Stimulated activated naive CD8-positive, alpha-beta T cell treated with anti-CD3 and anti-CD28 coated beads, Interleukin-15, Interleukin-2, amounts not matched to agents 100 ng/mL and 50 ng/mL, for 24 hours (primary cell): ENCODE results near the gene TAF5L.

Source experiments
- H3K27ac Mint-ChIP-seq: one replicate; pipeline ENCODE4 v1.8.0; 2021; ENCODE audit warnings: mild to moderate bottlenecking, mixed read lengths
- H3K27me3 Mint-ChIP-seq: one replicate; pipeline ENCODE4 v1.8.0; 2021; ENCODE audit warnings: mixed read lengths
- H3K36me3 Mint-ChIP-seq: one replicate; pipeline ENCODE4 v1.8.0; 2021; ENCODE audit warnings: low read depth, mixed read lengths
- H3K4me1 Mint-ChIP-seq: one replicate; pipeline ENCODE4 v1.8.0; 2021; ENCODE audit warnings: low read depth, mixed read lengths
- H3K4me3 Mint-ChIP-seq: one replicate; pipeline ENCODE4 v1.8.0; 2021; ENCODE audit warnings: mild to moderate bottlenecking, mixed read lengths
- H3K9me3 Mint-ChIP-seq: one replicate; pipeline ENCODE4 v1.8.0; 2021; ENCODE audit warnings: mixed read lengths

TAF5L gene

DNA sequence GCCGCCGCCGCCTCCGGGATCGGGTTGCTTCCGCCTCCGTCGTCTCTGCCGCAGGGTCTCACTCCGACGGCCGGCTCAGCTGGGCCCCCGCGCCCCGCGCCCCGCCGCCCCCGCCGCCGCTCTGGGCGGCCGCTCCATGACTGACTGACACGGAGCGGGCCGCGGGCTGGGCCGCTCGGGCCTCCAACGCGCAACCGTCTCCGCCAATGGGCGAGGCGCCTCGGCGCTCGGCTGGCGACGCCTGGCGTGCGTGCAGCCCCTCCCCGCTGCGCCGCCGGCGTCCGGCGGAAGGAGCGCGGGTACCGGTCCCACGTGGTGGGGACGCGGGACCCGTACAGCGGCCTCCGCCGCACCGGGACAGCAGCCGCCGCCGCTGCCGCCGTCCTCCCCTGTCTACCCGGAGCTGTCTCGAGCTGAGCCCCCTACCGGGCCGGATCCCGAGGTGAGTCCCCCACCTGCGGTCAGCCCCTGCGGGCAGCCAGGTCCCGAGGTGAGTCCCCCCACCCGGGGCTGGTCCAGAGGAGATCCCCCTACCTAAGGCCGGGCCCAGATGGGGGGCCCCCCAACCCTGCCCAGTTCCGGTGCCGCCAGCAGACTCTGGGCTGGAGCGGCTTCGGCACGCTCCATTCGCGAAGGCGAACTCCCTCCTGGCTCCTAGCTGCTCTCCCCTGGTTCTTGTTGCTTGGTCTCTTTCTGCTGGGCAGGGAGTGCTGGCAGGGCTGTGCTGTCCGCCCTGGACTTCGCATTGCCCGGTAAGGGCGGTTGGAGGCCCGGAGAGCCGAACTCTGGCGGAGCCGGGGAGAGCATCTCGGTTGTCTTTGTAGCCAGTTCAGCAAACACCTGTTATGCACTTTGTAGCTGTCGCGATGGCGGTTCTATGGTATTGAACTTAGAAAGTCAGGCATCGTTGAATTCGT is at the start of gene TAF5L, which contains the start of gene URB2:
TSS of gene TAF5L (minus strand) at position 208 of the 917 bp plus-strand sequence. CDS start 11,640 bp downstream, outside the sequence.
TSS of gene URB2 (plus strand) at position 333 of the 917 bp plus-strand sequence. CDS start 1,387 bp downstream, outside the sequence.
- Mint-ChIP-seq H3K36me3 (peaks cover 40% of the 10 kb centered on the region), H3K9me3 (no peaks in the 10 kb centered on the region), H3K27ac (peak within 1 kb of the TSS; percentile 96), H3K4me1 (peaks cover 73% of the 10 kb centered on the region), H3K4me3 (peak within 1 kb of the TSS; percentile 96), H3K27me3 (no peaks in the 10 kb centered on the region)

DNA sequence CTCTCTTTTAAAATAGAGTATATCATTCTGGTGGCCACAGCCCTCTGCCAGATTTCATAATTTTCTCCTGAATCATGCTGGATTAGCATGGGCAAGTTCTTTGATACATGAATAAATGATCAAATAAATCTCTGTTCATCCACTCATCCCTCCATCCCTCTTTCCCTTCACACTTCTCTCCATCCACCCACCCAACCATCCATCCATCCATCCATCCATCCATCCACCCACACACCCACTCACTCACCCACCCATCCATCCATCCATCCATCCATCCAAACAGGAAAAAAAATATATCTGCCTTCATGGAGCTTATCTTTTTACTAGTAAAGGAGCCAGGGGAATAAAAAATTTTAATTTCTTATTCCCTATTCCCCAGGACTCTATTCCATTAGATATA is 49.5 kb upstream of the TAF5L start:
- no peaks in the 10 kb centered on the region for H3K9me3 Mint-ChIP-seq
- H3K4me1 Mint-ChIP-seq = peaks cover 6% of the 10 kb centered on the region
- no peak overlapping the region for H3K4me3 Mint-ChIP-seq
- H3K27me3 Mint-ChIP-seq = no peaks in the 10 kb centered on the region
- peaks cover under 1% of the 10 kb centered on the region for H3K36me3 Mint-ChIP-seq
- no peak overlapping the region for H3K27ac Mint-ChIP-seq

DNA sequence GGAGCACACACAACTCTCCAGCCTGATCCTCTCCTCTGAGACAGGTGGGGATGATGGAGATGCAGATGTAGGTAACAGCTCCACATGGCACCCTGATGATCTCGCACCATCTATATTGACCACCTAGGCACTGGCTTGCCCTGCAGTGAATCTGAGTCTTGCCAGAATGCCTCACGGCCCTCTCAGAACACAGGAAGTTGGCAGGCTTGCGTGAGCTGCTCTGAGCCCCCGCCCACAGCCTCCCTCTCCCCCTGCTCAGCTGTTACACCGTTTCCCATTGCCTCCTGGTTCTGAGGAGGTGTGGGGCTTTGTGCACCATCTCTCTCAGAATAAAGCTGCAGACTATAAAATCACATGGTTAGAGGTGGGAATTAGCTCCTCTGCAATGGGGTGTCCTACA is 48.1 kb upstream of the TAF5L start:
- Mint-ChIP-seq H3K9me3 (no peaks in the 10 kb centered on the region), H3K27me3 (no peaks in the 10 kb centered on the region), H3K4me3 (no peak overlapping the region), H3K27ac (no peak overlapping the region), H3K36me3 (peaks cover 10% of the 10 kb centered on the region), H3K4me1 (peaks cover 6% of the 10 kb centered on the region)

- Mint-ChIP-seq H3K27me3 (no peaks in the 10 kb centered on the region), H3K4me1 (peaks cover 6% of the 10 kb centered on the region), H3K4me3 (no peak overlapping the region), H3K27ac (no peak overlapping the region), H3K36me3 (peaks cover 24% of the 10 kb centered on the region), H3K9me3 (no peaks in the 10 kb centered on the region)
These were observed 46.3 kb upstream of the TAF5L start for GRCh38 chr1:229672246-229672645.

- Mint-ChIP-seq H3K9me3 (no peaks in the 10 kb centered on the region), H3K4me3 (no peak overlapping the region), H3K4me1 (peaks cover 6% of the 10 kb centered on the region), H3K27me3 (no peaks in the 10 kb centered on the region), H3K27ac (no peak overlapping the region), H3K36me3 (peaks cover 27% of the 10 kb centered on the region)
These were observed 45.4 kb upstream of the TAF5L start for GRCh38 chr1:229671310-229671709.

- H3K4me1 Mint-ChIP-seq = peaks cover 6% of the 10 kb centered on the region
- no peak overlapping the region for H3K27ac Mint-ChIP-seq
- peaks cover 27% of the 10 kb centered on the region for H3K36me3 Mint-ChIP-seq
- H3K4me3 Mint-ChIP-seq = no peak overlapping the region
- H3K9me3 Mint-ChIP-seq = no peaks in the 10 kb centered on the region
- no peaks in the 10 kb centered on the region for H3K27me3 Mint-ChIP-seq
These were observed 43.4 kb upstream of the TAF5L start for GRCh38 chr1:229669333-229669732.

GRCh38 chr1:229666585-229666984 is 40.7 kb upstream of the TAF5L start:
- H3K4me1 Mint-ChIP-seq = no peaks in the 10 kb centered on the region
- H3K27me3 Mint-ChIP-seq = no peaks in the 10 kb centered on the region
- H3K9me3 Mint-ChIP-seq = no peaks in the 10 kb centered on the region
- H3K27ac Mint-ChIP-seq = no peak overlapping the region
- no peak overlapping the region for H3K4me3 Mint-ChIP-seq
- peaks cover 27% of the 10 kb centered on the region for H3K36me3 Mint-ChIP-seq

GRCh38 chr1:229665912-229666558 is 40.1 kb upstream of the TAF5L start:
- no peaks in the 10 kb centered on the region for H3K27me3 Mint-ChIP-seq
- no peak overlapping the region for H3K27ac Mint-ChIP-seq
- peaks cover 5% of the 10 kb centered on the region for H3K4me1 Mint-ChIP-seq
- no peak overlapping the region for H3K4me3 Mint-ChIP-seq
- peaks cover 27% of the 10 kb centered on the region for H3K36me3 Mint-ChIP-seq
- H3K9me3 Mint-ChIP-seq = no peaks in the 10 kb centered on the region

DNA sequence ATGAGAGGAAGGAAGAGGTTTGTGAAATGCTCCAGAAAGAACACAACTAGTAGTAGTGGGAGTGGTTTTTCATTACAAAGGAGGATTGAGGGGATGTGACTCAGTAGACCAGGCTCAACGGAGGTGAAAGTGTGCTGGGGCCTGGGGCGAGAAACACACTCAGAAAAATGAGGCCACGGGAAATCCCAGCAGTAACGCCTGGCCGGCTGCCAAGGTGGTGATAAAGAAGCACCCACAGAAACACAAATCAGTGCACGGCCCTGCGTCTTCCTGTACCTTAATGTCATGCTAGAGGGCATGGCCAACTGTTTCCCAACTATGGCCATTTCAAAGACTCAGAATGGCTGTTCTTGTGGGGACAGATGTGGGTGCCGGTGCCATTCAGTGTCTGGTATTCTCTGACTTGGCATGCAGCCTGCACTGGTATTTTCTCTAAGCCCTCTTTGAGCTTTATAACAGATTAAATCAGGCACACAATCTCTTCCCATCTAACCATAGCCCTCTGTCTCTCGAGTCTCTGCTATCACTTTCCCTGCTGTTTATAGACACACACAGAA is 38.3 kb upstream of the TAF5L start:
- H3K4me1 Mint-ChIP-seq = peaks cover 7% of the 10 kb centered on the region
- no peak overlapping the region for H3K27ac Mint-ChIP-seq
- no peak overlapping the region for H3K4me3 Mint-ChIP-seq
- no peaks in the 10 kb centered on the region for H3K9me3 Mint-ChIP-seq
- H3K36me3 Mint-ChIP-seq = peaks cover 23% of the 10 kb centered on the region
- no peaks in the 10 kb centered on the region for H3K27me3 Mint-ChIP-seq

GRCh38 chr1:229661897-229662296 is 36.0 kb upstream of the TAF5L start:
- Mint-ChIP-seq H3K27ac (no peak overlapping the region), H3K27me3 (no peaks in the 10 kb centered on the region), H3K4me1 (peaks cover 16% of the 10 kb centered on the region), H3K9me3 (no peaks in the 10 kb centered on the region), H3K4me3 (no peak overlapping the region), H3K36me3 (peaks cover 25% of the 10 kb centered on the region)

DNA sequence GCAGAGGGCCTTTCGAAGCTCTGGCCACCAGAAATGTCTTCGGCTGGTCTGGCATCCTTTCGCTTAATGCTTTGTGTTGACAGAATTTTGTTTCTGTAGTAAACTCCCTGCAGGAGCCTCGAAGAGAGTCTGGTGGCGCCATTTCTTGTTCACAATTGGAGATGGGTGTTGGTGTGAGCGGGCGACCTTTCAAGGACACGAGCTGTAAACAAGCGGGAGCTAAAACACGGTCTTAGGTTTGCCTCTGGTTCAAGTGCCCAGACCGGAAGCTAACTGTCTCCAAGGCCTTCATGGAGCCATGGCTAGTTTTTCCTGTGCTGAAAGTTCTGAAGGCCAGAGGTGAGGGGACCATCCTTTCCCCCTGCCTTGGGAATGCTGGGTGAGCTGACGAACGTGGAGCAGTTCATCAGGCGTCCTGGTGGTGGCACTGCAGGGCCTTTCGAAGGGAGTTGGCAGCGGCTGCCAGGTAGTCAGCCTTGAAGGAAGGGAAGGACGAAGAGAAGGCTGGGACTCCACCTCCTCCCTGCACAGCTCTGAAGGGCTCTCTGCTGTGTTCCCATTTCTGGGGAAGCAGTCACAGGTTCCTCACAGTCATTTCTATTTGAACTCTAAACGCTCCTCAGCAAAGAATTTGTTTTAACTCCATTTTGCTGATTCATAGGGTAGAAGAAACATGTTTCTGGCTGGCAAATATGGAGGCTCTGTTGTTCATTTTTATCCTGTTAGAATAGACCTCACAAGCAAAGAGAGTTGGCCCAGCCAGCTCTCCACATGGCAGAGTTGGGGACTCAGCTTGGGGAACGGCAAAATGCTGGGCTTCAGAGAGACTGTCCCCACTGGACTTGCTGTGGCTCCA is 35.3 kb upstream of the TAF5L start:
- Mint-ChIP-seq H3K9me3 (no peaks in the 10 kb centered on the region), H3K27ac (no peak overlapping the region), H3K27me3 (no peaks in the 10 kb centered on the region), H3K4me1 (peaks cover 16% of the 10 kb centered on the region), H3K4me3 (no peak overlapping the region), H3K36me3 (peaks cover 31% of the 10 kb centered on the region)

DNA sequence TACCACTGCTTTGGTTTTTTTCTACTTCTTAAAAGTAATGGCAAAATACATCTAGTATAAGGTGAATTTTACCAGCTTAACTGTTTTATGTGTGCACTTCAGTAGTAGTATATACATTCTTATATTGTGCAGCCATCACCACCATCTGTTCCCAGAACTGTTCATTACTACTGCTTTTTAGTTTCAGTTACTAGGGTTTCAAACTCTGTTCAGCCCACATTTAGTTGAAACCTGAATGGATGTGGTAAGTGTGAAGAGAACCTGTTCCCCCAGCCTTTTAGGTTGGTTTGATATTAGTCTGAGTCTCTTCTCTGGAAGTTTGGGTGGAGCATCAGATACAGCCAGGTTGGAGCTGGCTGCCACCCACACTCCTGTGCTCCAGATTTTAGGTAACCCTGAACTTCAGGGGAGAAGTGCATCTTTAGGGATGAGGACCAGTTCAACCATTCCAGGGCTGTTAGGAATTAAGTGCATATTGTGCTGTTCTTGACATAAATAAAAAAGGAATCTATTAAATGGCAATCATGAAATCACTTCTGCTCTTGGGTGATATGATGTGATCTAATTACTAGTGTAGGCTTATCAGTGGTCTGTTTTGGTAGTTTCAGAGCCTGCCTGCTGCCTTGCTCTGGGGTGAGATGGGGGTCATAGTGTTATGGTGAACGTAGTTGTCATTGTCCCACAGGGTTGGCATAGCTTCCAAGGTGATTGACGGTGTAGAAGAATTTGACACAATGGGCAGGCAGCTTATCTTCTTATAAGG is 32.3 kb upstream of the TAF5L start:
- H3K4me3 Mint-ChIP-seq = no peak overlapping the region
- H3K9me3 Mint-ChIP-seq = no peaks in the 10 kb centered on the region
- peak overlapping the region; percentile 58 for H3K27ac Mint-ChIP-seq
- no peaks in the 10 kb centered on the region for H3K27me3 Mint-ChIP-seq
- H3K4me1 Mint-ChIP-seq = peaks cover 16% of the 10 kb centered on the region
- peaks cover 58% of the 10 kb centered on the region for H3K36me3 Mint-ChIP-seq

- H3K4me3 Mint-ChIP-seq = no peak overlapping the region
- H3K36me3 Mint-ChIP-seq = peaks cover 71% of the 10 kb centered on the region
- no peaks in the 10 kb centered on the region for H3K9me3 Mint-ChIP-seq
- H3K4me1 Mint-ChIP-seq = peaks cover 8% of the 10 kb centered on the region
- H3K27ac Mint-ChIP-seq = no peak overlapping the region
- H3K27me3 Mint-ChIP-seq = no peaks in the 10 kb centered on the region
These were observed 29.9 kb upstream of the TAF5L start for GRCh38 chr1:229655781-229656180.

GRCh38 chr1:229653420-229653819 is 27.5 kb upstream of the TAF5L start:
- Mint-ChIP-seq H3K9me3 (no peaks in the 10 kb centered on the region), H3K27ac (no peak overlapping the region), H3K4me3 (no peak overlapping the region), H3K4me1 (peaks cover 8% of the 10 kb centered on the region), H3K36me3 (peaks cover 74% of the 10 kb centered on the region), H3K27me3 (no peaks in the 10 kb centered on the region)
